Ovary (tissue), 9 donors: ENCODE data around the gene PRKCE. TPM values are rescaled to one million over a fixed set of nuclear protein-coding genes. Genes with fewer than 3 reads are reported as not detected.

Experiments
- DNase-seq, 5 donors: peaks; one replicate each; pipeline ENCODE4 v3.0.0-alpha.2; 2019 to 2020
- H3K27ac ChIP-seq, 2 donors: fragments of 200-600 bp; one replicate each; pipeline versions ENCODE4 v1.5.1 to v1.8.0; 2019 to 2022
- H3K27me3 ChIP-seq: fragments of 200-600 bp; one replicate; pipeline ENCODE4 v1.8.0; 2022
- H3K36me3 ChIP-seq: fragments of 200-600 bp; sonication (generic); one replicate; pipeline ENCODE4 v1.5.1; 2019
- H3K4me1 ChIP-seq: one replicate; pipeline ENCODE4 v1.8.1; 2013; ENCODE audit warnings: mild to moderate bottlenecking, moderate library complexity; ENCODE audit not compliant: insufficient read depth
- H3K4me3 ChIP-seq: fragments of 200-600 bp; sonication (generic); one replicate; pipeline ENCODE4 v1.5.1; 2017
- H3K9me3 ChIP-seq, 2 donors: fragments of 200-600 bp in 1 of 2; sonication (generic) in 1 of 2; one replicate each; pipeline versions ENCODE4 v1.5.1 to v1.8.1; 2013 to 2019; ENCODE audit warnings: mild to moderate bottlenecking in 1 of 2, moderate library complexity in 1 of 2
- CTCF ChIP-seq, 3 donors: fragments of 450-650 bp in 2 of 3; fragments of 200-600 bp in 1 of 3; IDR thresholded peaks; one replicate each; pipeline versions ENCODE4 v1.5.1 to v1.8.0; 2016 to 2022; ENCODE audit warnings: antibody characterized with exemption in 3 of 3, mild to moderate bottlenecking in 1 of 3
- EP300 ChIP-seq: sonication (generic); formaldehyde crosslinking; IDR thresholded peaks from one replicate; pipeline ENCODE4 v1.6.1; 2017; ENCODE audit warnings: antibody characterized with exemption
- POLR2A ChIP-seq: fragments of 450-650 bp; IDR thresholded peaks from one replicate; pipeline ENCODE4 v1.6.1; 2017; ENCODE audit warnings: antibody characterized with exemption, mild to moderate bottlenecking, moderate library complexity
- WGBS, 3 donors: extraction: QIAGEN DNeasy Blood & Tissue Kit in 1 of 3; methylation state at CpG; one replicate each; pipeline versions ENCODE4 v1.1.5 to v1.1.7; 2013 to 2017; 5-methylcytosine and 5-hydroxymethylcytosine counted together
- intact Hi-C, 4 donors: fragments of 100-400 bp; cut with DNase I; formaldehyde crosslinking; loops; one replicate each; pipeline versions ENCODE4 v1.11.0 to v1.15.1; 2022 to 2023
- polyA plus RNA-seq, 2 donors: library from polyadenylated mRNA; stranded (reverse); fragments of 200-250 nt in 1 of 2; fragments of 350-450 nt in 1 of 2; fragmentation: Illumina TruSeq in 1 of 2; extraction: RNeasy Lipid Tissue Mini Kit (QIAGEN cat#74804) in 1 of 2; gene quantifications; one replicate each; pipeline ENCODE4 v1.2.3, GENCODE V29; 2013 to 2014
- total RNA-seq, 7 donors: library from RNA; depleted of rRNA in 2 of 7; stranded (reverse); fragments of >200 nt in 2 of 7; fragmentation: NEBNext Ultra II Directional in 3 of 7; extraction: Animal tissue kit (Norgen Biotek cat#: 25700) in 3 of 7; gene quantifications; one replicate each; pipeline versions ENCODE4 v1.1.0 to v1.2.4, GENCODE V29; 2016 to 2023
- donor health status: DM: no; HTN: no; CAD: no; lungs with moderate emphysema.
- donor health status: DM: no; HTN: no; CAD: no.
- donor health status: Bipolar disorder and iron deficiency.
- donor health status: DM: yes; HTN: yes; CAD: no.
- donor health status: DM: no; HTN: no; CAD: no.
- donor health status: DM: yes; HTN: yes; CAD: no.

PRKCE gene
- total and polyA plus RNA-seq, 9 donors = 3.1 to 22.8 (median 12.8) TPM

DNA sequence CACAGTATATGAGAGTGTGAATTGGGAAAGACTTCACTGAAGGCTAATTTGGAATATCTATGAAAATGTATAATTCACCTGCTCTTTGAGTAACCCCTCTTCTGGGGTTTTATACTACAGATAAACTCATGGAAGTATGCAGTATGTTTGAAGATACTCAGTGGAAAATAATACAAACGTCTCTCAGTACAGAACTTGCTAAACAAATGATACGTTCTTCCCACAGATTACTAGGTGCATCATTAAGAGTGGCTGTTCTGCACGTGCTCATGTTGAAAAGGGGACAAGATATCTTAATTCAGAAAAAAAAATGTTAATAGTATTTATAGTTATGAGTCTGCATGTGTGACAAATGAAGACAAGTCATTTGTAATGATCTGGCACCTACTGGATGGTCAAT, 575.5 kb downstream of the PRKCE start:
- DNase-seq = no peak
- Histone ChIP-seq H3K27ac (no peak overlapping the region), H3K9me3 (no peaks in the 10 kb centered on the region), H3K27me3 (no peaks in the 10 kb centered on the region), H3K4me1 (peaks cover 1% of the 10 kb centered on the region), H3K4me3 (no peak overlapping the region), H3K36me3 (no peaks in the 10 kb centered on the region)
- no peak for TF ChIP-seq CTCF (IDR thresholded peaks at IDR 0.05)
- TF ChIP-seq EP300 = no peak
- intact Hi-C loops = no loop called here
- 46 to 61% (median 51%) methylated on average over 3 of the region's 3 CpGs for WGBS, 3 donors

GRCh38 chr2:46227674-46228289, 576.3 kb downstream of the PRKCE start:
- 79 to 82% (median 82%) methylated on average over 7 of the region's 7 CpGs for WGBS, 3 donors
- Histone ChIP-seq H3K4me3 (no peak overlapping the region), H3K36me3 (no peaks in the 10 kb centered on the region), H3K4me1 (peaks cover 1% of the 10 kb centered on the region), H3K27ac (no peak overlapping the region), H3K27me3 (no peaks in the 10 kb centered on the region), H3K9me3 (no peaks in the 10 kb centered on the region)
- no peak for DNase-seq
- intact Hi-C loops = no loop called here
- TF ChIP-seq CTCF (IDR thresholded peaks at IDR 0.05) = no peak
- no peak for TF ChIP-seq EP300
- TF ChIP-seq POLR2A = no peak

GRCh38 chr2:46229134-46230063, 577.9 kb downstream of the PRKCE start:
- Histone ChIP-seq H3K36me3 (no peaks in the 10 kb centered on the region), H3K4me1 (peaks cover 1% of the 10 kb centered on the region), H3K4me3 (no peak overlapping the region), H3K27me3 (no peaks in the 10 kb centered on the region), H3K9me3 (no peaks in the 10 kb centered on the region), H3K27ac (no peak overlapping the region)
- TF ChIP-seq EP300 (no peak), CTCF (IDR thresholded peaks at IDR 0.05) (no peak), POLR2A (no peak)
- intact Hi-C loops = no loop called here
- DNase-seq = no peak
- WGBS, 3 donors = 81 to 86% (median 82%) methylated on average over 11 of the region's 11 CpGs

DNA sequence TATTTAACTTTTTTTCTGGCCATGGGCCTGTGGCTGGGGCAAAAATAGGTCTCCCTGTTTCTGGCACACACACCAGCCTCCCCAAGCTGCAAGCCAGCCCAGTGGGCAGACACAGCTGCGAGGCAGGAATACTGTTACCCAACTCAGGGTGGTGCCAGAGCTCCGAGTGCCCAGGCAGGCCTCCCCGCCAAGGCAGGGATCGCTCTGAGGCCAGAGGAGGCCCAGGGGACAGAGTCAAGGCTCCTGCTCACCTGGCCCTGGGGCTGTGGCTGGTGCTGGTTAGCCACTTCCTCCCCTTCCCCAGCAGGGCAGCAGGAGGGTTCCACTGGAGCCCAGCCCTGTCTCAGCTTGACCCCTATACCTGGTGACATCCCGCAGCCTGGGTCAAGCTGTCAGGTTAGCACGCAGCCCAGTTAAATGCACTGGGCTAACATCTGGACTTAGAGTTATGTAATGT, 578.7 kb downstream of the PRKCE start:
- WGBS, 3 donors = 80 to 84% (median 82%) methylated on average over 6 of the region's 6 CpGs
- no peaks in the 10 kb centered on the region for H3K36me3 ChIP-seq
- no peaks in the 10 kb centered on the region for H3K9me3 ChIP-seq
- no peaks in the 10 kb centered on the region for H3K4me1 ChIP-seq
- no peak for TF ChIP-seq CTCF (IDR thresholded peaks at IDR 0.05)
- no peak for TF ChIP-seq EP300
- TF ChIP-seq POLR2A = no peak
- no peaks in the 10 kb centered on the region for H3K27me3 ChIP-seq
- intact Hi-C loops = no loop called here
- DNase-seq = no peak
- H3K4me3 ChIP-seq = no peak overlapping the region
- H3K27ac ChIP-seq = no peak overlapping the region
